Neural progenitor cell (in vitro differentiated cells): ENCODE data around the gene EML2. TPM values are rescaled to one million over a fixed set of nuclear protein-coding genes. Genes with fewer than 3 reads are reported as not detected.
A peak's percentile ranks its signal among the peaks of the same experiment; 100 is the strongest.

ENCODE experiments used
- DNase-seq: peaks from one replicate; pipeline ENCODE4 v3.0.0-alpha.2; 2016; ENCODE audit warnings: low spot score
- H2AFZ ChIP-seq: fragments of 200-600 bp; sonication (generic); replicated peaks from 2 replicates; pipeline ENCODE4 v1.6.1; 2016; ENCODE audit warnings: antibody characterized with exemption
- H3F3A ChIP-seq: fragments of 200-600 bp; sonication (generic); 2 replicates; pipeline ENCODE4 v1.6.1; 2016; ENCODE audit warnings: antibody characterized with exemption, low read depth
- H3K27ac ChIP-seq: fragments of 200-600 bp; sonication (generic); 2 replicates; pipeline ENCODE4 v1.5.1; 2016; ENCODE audit warnings: mild to moderate bottlenecking
- H3K27me3 ChIP-seq: fragments of 200-600 bp; sonication (generic); 2 replicates; pipeline ENCODE4 v1.6.1; 2016; ENCODE audit warnings: mild to moderate bottlenecking, moderate library complexity
- H3K36me3 ChIP-seq: fragments of 200-600 bp; sonication (generic); 2 replicates; pipeline ENCODE4 v1.5.1; 2016
- H3K4me1 ChIP-seq: fragments of 200-600 bp; sonication (generic); 2 replicates; pipeline ENCODE4 v1.6.1; 2016; ENCODE audit warnings: mixed run types
- H3K4me2 ChIP-seq: fragments of 200-600 bp; sonication (generic); 2 replicates; pipeline ENCODE4 v1.6.1; 2016
- H3K4me3 ChIP-seq: fragments of 200-600 bp; sonication (generic); 2 replicates; pipeline ENCODE4 v1.5.1; 2016
- H3K79me2 ChIP-seq: fragments of 200-600 bp; sonication (generic); 2 replicates; pipeline ENCODE4 v1.6.1; 2016; ENCODE audit warnings: low read depth
- H3K9ac ChIP-seq: fragments of 200-600 bp; sonication (generic); 2 replicates; pipeline ENCODE4 v1.6.1; 2016
- H3K9me3 ChIP-seq: fragments of 200-600 bp; sonication (generic); 2 replicates; pipeline ENCODE4 v1.5.1; 2016; ENCODE audit warnings: low read depth
- H4K20me1 ChIP-seq: fragments of 200-600 bp; sonication (generic); 2 replicates; pipeline ENCODE4 v1.6.1; 2016; ENCODE audit warnings: low read depth
- H3K27ac Mint-ChIP-seq: 3 replicates; pipeline ENCODE4 v1.8.0; 2021; ENCODE audit warnings: mixed read lengths
- H3K27me3 Mint-ChIP-seq: 2 replicates; pipeline ENCODE4 v1.8.0; 2022; ENCODE audit warnings: low read depth, mild to moderate bottlenecking, inconsistent platforms, moderate library complexity, mixed read lengths; ENCODE audit not compliant: insufficient read depth
- H3K36me3 Mint-ChIP-seq: 3 replicates; pipeline ENCODE4 v1.8.0; 2021; ENCODE audit warnings: mixed read lengths
- H3K4me1 Mint-ChIP-seq: 3 replicates; pipeline ENCODE4 v1.8.0; 2021; ENCODE audit warnings: mixed read lengths
- H3K4me3 Mint-ChIP-seq: 3 replicates; pipeline ENCODE4 v1.8.0; 2021; ENCODE audit warnings: mild to moderate bottlenecking, moderate library complexity, mixed read lengths
- H3K9me3 Mint-ChIP-seq: 3 replicates; pipeline ENCODE4 v1.8.0; 2020; ENCODE audit warnings: mixed read lengths
- CTCF ChIP-seq: fragments of 200-600 bp; sonication (generic); IDR thresholded peaks from 2 replicates; pipeline ENCODE4 v1.5.1; 2017; ENCODE audit warnings: antibody characterized with exemption, mild to moderate bottlenecking
- EZH2 ChIP-seq: fragments of 200-600 bp; sonication (generic); IDR thresholded peaks from 2 replicates; pipeline ENCODE4 v1.6.1; 2017; ENCODE audit warnings: antibody characterized with exemption, mild to moderate bottlenecking, moderate library complexity
- EZH2phosphoT487 ChIP-seq: fragments of 200-600 bp; sonication (generic); IDR thresholded peaks from 2 replicates; pipeline ENCODE4 v1.6.1; 2017; ENCODE audit warnings: antibody characterized with exemption
- microRNA counts: library from miRNA; unstranded; fragments of <30 nt; microRNA quantifications from one replicate; lab custom pipeline; 2016
- microRNA-seq: library from miRNA; unstranded; fragments of <30 nt; microRNA quantifications from one replicate; pipeline ENCODE4, GENCODE V29; 2016
- small RNA-seq: library from RNA; depleted of rRNA; stranded (forward); fragments of <200 nt; gene quantifications from one replicate; pipeline ENCODE3, GENCODE V24; 2015
- total RNA-seq: library from RNA; depleted of rRNA; stranded (reverse); fragments of >200 nt; gene quantifications from 2 replicates; pipeline ENCODE4 v1.2.3, GENCODE V29; 2015; ENCODE audit warnings: low replicate concordance

Gene EML2
- total RNA-seq, 1 donor from 2014 or later: 15.9 TPM

DNA sequence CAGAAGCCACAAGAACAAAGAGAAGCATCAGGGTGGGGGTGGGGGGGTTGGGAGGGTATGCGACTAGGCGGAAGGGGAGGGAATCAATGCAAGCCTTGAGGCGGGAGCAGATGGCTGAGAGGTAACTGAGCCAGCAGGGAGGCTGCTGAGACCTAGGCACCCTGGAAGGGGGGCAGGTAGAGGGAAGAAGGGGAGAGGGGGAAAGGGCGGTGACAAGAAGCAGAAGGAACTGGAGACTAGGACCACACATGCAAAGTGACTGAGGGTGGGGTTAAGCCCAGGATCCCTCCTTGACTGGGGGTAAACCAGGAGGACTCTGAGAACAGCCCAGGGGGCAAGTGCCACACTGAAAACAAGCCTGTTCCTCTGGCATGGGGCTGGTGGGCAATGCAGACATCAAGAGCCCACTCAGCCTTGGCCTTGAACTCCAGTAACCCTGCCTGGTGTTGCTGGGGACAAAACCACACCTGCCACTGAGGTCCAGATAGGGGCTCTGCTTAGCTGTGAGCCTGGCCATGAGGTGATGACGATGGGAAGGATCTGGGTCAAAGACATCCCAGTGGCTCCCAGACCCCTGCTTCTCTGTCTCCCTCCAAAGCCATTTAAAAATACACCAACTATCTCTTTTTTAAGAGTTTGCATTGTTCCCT, 74.9 kb downstream of the EML2 start:
- no peaks in the 10 kb centered on the region for H3K36me3 ChIP-seq
- no peaks in the 10 kb centered on the region for H3K79me2 ChIP-seq
- no peaks in the 10 kb centered on the region for H3K4me1 ChIP-seq
- H3K4me3 Mint-ChIP-seq: no peak overlapping the region
- no peak overlapping the region for H3K27ac Mint-ChIP-seq
- H3K27ac ChIP-seq: no peak overlapping the region
- H3K4me2 ChIP-seq: no peak overlapping the region
- TF ChIP-seq EZH2phosphoT487: no peak
- TF ChIP-seq EZH2: no peak
- TF ChIP-seq CTCF: no peak
- no peaks in the 10 kb centered on the region for H3K27me3 Mint-ChIP-seq
- H3K9me3 Mint-ChIP-seq: no peaks in the 10 kb centered on the region
- no peak overlapping the region for H2AFZ ChIP-seq
- H3K4me1 Mint-ChIP-seq: no peaks in the 10 kb centered on the region
- no peaks in the 10 kb centered on the region for H3K9me3 ChIP-seq
- no peak for DNase-seq
- H3F3A ChIP-seq: peaks cover 3% of the 10 kb centered on the region
- no peak overlapping the region for H3K4me3 ChIP-seq
- no peaks in the 10 kb centered on the region for H3K27me3 ChIP-seq
- H4K20me1 ChIP-seq: no peaks in the 10 kb centered on the region
- no peaks in the 10 kb centered on the region for H3K36me3 Mint-ChIP-seq
- no peak overlapping the region for H3K9ac ChIP-seq

DNA sequence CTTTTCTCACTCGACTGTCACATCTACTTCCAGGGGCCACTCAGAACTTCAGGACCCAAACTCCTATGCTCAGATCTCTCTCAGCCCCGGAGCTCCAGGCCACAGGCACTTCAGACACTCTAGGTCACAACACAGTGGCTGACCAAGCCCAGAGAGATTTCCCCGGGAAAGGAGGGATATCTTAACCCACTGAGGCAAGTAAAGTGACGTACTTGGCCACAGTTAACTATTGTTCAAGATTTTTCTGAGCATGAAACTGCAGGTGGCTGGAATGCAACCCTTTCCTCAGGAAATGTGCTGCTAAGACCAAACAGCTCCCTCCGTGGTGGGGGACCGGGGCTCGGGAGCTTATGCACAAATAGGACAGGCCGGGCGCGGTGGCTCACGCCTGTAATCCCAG, 78.5 kb downstream of the EML2 start:
- H3K9me3 Mint-ChIP-seq: no peaks in the 10 kb centered on the region
- H3K27ac ChIP-seq: no peak overlapping the region
- no peaks in the 10 kb centered on the region for H3K36me3 ChIP-seq
- no peak overlapping the region for H3K4me2 ChIP-seq
- peaks cover 6% of the 10 kb centered on the region for H4K20me1 ChIP-seq
- H3F3A ChIP-seq: peaks cover 5% of the 10 kb centered on the region
- no peak overlapping the region for H3K4me3 Mint-ChIP-seq
- H3K4me1 ChIP-seq: no peaks in the 10 kb centered on the region
- H2AFZ ChIP-seq: no peak overlapping the region
- H3K4me3 ChIP-seq: no peak overlapping the region
- H3K27me3 Mint-ChIP-seq: no peaks in the 10 kb centered on the region
- H3K79me2 ChIP-seq: no peaks in the 10 kb centered on the region
- peak overlapping the region; percentile 50 for H3K27ac Mint-ChIP-seq
- H3K9me3 ChIP-seq: no peaks in the 10 kb centered on the region
- H3K9ac ChIP-seq: no peak overlapping the region
- H3K27me3 ChIP-seq: no peaks in the 10 kb centered on the region
- DNase-seq: no peak
- H3K36me3 Mint-ChIP-seq: no peaks in the 10 kb centered on the region
- no peak for TF ChIP-seq EZH2phosphoT487
- peaks cover 3% of the 10 kb centered on the region for H3K4me1 Mint-ChIP-seq

GRCh38 chr19:45560038-45560437, 79.2 kb downstream of the EML2 start:
- Histone ChIP-seq H3K27ac (no peak overlapping the region), H3K9me3 (no peaks in the 10 kb centered on the region), H3K79me2 (no peaks in the 10 kb centered on the region), H3K27me3 (no peaks in the 10 kb centered on the region), H3K4me2 (no peak overlapping the region), H2AFZ (no peak overlapping the region), H3K36me3 (no peaks in the 10 kb centered on the region), H3F3A (peaks cover 5% of the 10 kb centered on the region), H3K4me1 (no peaks in the 10 kb centered on the region), H3K9ac (no peak overlapping the region), H4K20me1 (peaks cover 6% of the 10 kb centered on the region), H3K4me3 (no peak overlapping the region)
- no peaks in the 10 kb centered on the region for H3K27me3 Mint-ChIP-seq
- no peak overlapping the region for H3K27ac Mint-ChIP-seq
- DNase-seq: no peak
- no peaks in the 10 kb centered on the region for H3K36me3 Mint-ChIP-seq
- H3K4me3 Mint-ChIP-seq: no peak overlapping the region
- H3K9me3 Mint-ChIP-seq: no peaks in the 10 kb centered on the region
- H3K4me1 Mint-ChIP-seq: peaks cover 3% of the 10 kb centered on the region
- no peak for TF ChIP-seq EZH2phosphoT487
- no peak for TF ChIP-seq EZH2
- TF ChIP-seq CTCF: no peak

MicroRNA genes within 50 kb of the gene (microRNA counts, 767-probe panel; counts per million panel counts)
- microRNA hsa-miR-330-3p (lab: Ali Mortazavi, UCI) (460 counts per million, percentile 90 among the panel's probes with 10 or more counts), microRNA hsa-miR-330-5p (lab: Ali Mortazavi, UCI) (460 counts per million, percentile 90 among the panel's probes with 10 or more counts), microRNA hsa-miR-642a-5p (lab: Ali Mortazavi, UCI) (460 counts per million, percentile 90 among the panel's probes with 10 or more counts), microRNA hsa-miR-642b-3p (lab: Ali Mortazavi, UCI) (460 counts per million, percentile 90 among the panel's probes with 10 or more counts)

Small RNAs within 50 kb of the gene (microRNA-seq; reads per million reads assigned to microRNA genes)
- gene MIR330 (27.4 reads per million, percentile 59 among the genes with 10 or more reads in this experiment), gene MIR642A (not detected), gene MIR642B (not detected)

Small RNAs within 50 kb of the gene (small RNA-seq; reads per million reads assigned to genes)
- gene MIR642A: not detected
- not detected for gene RN7SL836P

Other genes with a start within 250 kb of the EML2 start
- 2.9 and 8.6 TPM in 2 replicates for gene PPP1R13L, start 234.3 kb downstream of the EML2 start, total RNA-seq
- 5.5 and 6.8 TPM in 2 replicates for gene POLR1G, start 232.8 kb downstream of the EML2 start, total RNA-seq
- 46.0 and 74.5 TPM in 2 replicates for gene ERCC1, start 215.5 kb downstream of the EML2 start, total RNA-seq
- gene FOSB, start 171.4 kb downstream of the EML2 start, total RNA-seq: 2.3 and 5.4 TPM in 2 replicates
- gene RTN2, start 142.3 kb downstream of the EML2 start, total RNA-seq: 4.8 and 10.4 TPM in 2 replicates
- 2.4 and 3.6 TPM in 2 replicates for gene PPM1N, start 141.0 kb downstream of the EML2 start, total RNA-seq
- 32.6 and 62.2 TPM in 2 replicates for gene VASP, start 131.9 kb downstream of the EML2 start, total RNA-seq
- 3.7 and 11.3 TPM in 2 replicates for gene OPA3, start 54.6 kb downstream of the EML2 start, total RNA-seq
- gene GPR4, start 37.2 kb downstream of the EML2 start, total RNA-seq: not detected in 2 replicates
- gene GIPR, start 28.8 kb upstream of the EML2 start, total RNA-seq: not detected in 2 replicates
- gene SNRPD2, start 52.6 kb upstream of the EML2 start, total RNA-seq: 330 and 405 TPM in 2 replicates
- gene QPCTL, start 53.3 kb upstream of the EML2 start, total RNA-seq: 4.5 and 15.7 TPM in 2 replicates
- gene FBXO46, start 91.5 kb upstream of the EML2 start, total RNA-seq: 7.5 and 21.3 TPM in 2 replicates
- 0.06 TPM in 1 of 2 replicates, not detected in the other for gene MEIOSIN, start 94.0 kb upstream of the EML2 start, total RNA-seq
- 8.1 and 50.8 TPM in 2 replicates for gene SIX5, start 129.9 kb upstream of the EML2 start, total RNA-seq
- gene DMPK, start 143.1 kb upstream of the EML2 start, total RNA-seq: 5.5 and 33.2 TPM in 2 replicates
- 22.8 and 50.3 TPM in 2 replicates for gene DMWD, start 153.4 kb upstream of the EML2 start, total RNA-seq
- 0.22 TPM in 1 of 2 replicates, not detected in the other for gene RSPH6A, start 175.9 kb upstream of the EML2 start, total RNA-seq
- gene SYMPK, start 223.8 kb upstream of the EML2 start, total RNA-seq: 38.3 and 65.7 TPM in 2 replicates
- gene FOXA3, start 224.9 kb upstream of the EML2 start, total RNA-seq: 7.3 and 8.4 TPM in 2 replicates
- gene IRF2BP1, start 246.7 kb upstream of the EML2 start, total RNA-seq: 9.8 and 34.5 TPM in 2 replicates